Measurements from ENCODE around the gene DLL4.

DLL4 gene

DNA sequence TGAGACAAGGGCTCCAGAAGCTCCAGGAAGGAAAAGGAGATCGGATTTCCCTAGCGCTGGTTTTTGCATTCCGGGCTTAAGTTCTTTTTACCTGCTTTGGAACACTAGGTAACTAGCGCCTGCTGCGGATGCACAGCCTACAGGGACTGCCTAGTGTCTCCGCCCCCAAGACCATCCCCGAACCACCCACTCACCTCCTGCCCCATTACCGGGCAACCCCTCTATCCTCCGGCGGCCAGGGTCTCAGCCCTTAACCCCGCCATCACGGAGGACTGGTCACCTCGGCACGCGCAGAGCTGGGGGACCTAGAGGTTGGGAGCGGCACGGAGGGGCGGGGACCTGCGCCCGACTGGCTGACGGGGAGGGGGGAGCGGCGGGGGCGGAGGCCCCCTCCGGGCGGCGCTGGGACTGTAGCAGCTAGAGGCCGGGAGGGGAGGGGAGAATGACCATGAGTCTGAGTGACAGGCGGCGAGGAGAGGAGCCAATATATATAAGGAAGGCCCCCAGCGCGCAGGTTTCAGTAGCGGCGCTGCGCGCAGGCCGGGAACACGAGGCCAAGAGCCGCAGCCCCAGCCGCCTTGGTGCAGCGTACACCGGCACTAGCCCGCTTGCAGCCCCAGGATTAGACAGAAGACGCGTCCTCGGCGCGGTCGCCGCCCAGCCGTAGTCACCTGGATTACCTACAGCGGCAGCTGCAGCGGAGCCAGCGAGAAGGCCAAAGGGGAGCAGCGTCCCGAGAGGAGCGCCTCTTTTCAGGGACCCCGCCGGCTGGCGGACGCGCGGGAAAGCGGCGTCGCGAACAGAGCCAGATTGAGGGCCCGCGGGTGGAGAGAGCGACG, at the start of gene DLL4:
DLL4 (plus strand) TSS at position 520 of the 839 bp plus-strand sequence. CDS start 329 bp downstream, outside the sequence.
- no peak for DNase-seq (ENCODE audit: low read depth)

DNA sequence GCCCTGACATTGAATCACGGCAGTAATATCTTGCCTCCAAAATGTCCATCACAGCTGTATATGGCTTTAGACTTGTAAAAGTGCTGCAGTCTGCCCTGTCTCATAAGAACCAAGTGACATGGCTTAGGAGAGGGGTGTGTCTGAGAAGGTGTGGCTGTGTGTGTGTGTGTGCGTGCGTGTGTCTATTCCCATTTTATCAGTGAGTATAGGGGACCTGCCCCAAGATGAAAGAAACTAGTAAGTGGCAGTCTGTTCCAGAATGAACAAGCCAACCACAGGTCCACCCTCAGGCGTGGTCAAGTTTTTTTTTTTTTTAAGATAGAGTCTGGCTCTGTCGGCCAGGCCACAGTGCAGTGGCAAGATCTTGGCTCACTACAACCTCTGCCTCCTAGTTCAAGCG, 49.5 kb upstream of the DLL4 start:
- no peak for DNase-seq (ENCODE audit: low read depth)

DNA sequence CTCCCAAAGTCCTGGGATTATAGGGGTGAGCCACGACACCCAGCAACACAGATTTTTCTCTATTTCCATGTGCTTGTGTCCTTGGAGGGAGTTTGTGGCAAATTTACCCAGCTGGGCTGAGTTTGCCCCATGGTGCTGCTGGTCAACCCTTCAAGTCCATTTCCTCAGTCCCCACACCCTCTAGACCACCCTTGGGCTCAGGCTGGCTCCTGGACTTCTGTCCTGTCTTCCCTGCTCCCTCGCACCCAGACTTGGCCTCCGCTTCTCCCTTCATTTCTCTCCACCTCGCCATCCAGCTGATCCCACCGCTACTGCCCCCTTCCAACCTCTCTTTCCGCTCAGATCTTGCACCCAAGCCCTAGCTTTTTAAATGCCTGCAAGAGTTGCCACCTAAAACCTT, 47.8 kb upstream of the DLL4 start:
- DNase-seq (ENCODE audit: low read depth): no peak

DNA sequence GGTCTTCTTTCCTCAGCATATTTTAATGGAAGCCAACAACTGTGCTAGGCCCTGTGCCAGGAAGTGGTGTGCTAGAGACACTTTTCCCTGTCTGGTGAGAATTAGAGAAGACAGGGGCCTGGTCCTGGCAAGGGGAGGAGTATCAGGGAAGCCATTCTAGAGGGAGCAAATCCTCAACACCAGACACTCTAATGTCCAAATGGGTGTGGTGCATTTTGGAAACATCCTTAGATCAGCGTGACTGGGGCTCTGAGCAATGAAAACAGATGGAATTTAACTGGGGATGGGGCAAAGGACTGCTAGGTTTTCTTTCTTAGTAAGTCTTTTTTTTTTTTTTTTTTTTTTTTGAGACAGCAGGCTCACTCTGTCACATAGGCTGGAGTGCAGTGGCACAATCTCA, 42.6 kb upstream of the DLL4 start:
- no peak for DNase-seq (ENCODE audit: low read depth)

DNA sequence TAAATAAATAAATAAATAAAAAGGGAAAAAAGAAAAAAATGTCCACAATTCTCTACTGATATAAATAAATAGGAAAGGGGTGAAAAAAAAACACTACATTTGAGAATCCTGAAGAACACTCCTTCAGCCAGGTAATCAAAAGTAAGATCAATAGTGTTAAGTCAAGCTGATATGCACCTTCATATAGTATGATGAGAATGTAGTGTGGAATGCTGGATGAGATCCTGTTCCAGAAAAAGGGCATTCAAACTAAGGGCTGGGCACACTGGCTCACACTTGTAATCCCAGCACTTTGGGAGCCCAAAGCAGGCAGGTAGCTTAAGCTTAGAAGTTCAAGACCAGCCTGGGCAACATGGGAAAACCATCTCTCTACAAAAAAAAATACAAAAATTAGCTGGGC, 40.0 kb upstream of the DLL4 start:
- DNase-seq (ENCODE audit: low read depth): no peak

DNA sequence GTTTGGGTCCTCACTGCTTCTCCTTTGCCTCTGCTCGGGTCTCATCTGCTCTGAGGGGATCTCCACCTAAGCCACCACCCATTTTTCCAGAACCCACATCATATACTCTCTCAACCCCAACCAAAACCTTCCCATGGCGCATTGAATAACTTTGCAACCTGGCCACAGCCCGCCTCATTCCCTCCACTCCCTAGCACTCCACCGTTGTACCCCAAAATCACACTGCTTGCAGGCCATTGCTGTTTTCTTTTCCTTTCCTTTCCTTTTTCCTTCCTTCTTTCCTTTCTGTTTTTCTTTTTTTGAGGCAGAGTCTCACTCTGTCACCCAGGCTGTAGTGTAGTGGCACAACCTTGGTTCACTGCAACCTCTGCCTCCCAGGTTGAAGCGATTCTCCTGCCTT, 38.0 kb upstream of the DLL4 start:
- no peak for DNase-seq (ENCODE audit: low read depth)

DNA sequence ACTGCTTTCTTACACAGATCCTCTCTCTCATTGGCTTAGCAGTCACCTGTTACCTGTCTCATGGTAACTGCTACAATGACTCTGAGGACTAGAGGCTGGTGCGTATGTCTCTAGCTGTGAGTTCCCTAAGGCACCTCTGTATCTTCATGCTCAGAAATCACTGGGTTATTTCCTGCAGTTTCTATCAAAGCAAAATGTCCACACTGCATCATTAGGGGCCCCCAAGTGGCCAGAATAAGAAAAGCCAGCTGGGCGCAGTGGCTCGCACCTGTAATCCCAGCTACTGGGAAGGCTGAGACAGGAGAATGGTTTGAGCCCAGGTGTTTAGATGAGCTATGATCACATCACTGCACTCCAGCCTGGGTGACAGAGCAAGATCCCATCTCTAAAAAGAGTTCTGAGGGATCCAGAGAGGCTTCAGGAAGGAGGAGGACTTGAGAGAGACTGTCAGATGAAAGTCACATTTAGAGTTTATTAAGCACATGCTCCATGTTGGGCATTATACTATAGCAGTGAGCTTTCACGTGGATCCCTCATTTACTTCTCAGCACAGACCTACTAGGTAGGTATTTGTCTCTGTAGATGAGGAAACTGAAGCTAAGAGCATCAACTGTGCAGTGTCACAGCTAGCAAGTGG, 37.2 kb upstream of the DLL4 start:
- no peak for DNase-seq (ENCODE audit: low read depth)

DNA sequence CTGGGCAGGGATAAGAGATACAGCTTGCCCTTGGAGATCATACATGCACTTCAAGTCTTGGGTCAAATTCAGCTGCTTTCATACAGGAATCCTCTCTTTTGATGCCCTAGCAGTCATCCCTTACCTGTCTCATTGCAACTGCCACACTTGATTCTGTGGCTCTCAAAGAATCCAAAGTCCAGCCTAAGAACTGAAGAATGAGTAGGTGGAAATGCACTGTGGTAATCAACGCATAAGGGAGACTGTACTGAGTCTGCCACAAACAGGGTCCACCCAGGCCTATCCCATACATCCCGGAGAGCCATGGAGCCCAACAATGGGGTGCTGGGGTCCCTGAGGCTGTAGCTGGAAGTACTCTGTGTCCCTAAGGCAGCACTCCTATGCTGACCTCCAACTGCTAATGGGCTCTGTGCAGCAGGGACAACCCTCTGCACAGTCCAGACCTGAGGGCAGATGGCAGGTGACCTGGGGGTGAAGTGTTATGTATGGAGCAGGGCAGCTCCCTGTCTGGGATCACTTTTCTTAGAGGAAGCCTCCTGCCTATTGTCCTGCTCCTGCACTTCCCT, 36.6 kb upstream of the DLL4 start:
- DNase-seq (ENCODE audit: low read depth): no peak

DNA sequence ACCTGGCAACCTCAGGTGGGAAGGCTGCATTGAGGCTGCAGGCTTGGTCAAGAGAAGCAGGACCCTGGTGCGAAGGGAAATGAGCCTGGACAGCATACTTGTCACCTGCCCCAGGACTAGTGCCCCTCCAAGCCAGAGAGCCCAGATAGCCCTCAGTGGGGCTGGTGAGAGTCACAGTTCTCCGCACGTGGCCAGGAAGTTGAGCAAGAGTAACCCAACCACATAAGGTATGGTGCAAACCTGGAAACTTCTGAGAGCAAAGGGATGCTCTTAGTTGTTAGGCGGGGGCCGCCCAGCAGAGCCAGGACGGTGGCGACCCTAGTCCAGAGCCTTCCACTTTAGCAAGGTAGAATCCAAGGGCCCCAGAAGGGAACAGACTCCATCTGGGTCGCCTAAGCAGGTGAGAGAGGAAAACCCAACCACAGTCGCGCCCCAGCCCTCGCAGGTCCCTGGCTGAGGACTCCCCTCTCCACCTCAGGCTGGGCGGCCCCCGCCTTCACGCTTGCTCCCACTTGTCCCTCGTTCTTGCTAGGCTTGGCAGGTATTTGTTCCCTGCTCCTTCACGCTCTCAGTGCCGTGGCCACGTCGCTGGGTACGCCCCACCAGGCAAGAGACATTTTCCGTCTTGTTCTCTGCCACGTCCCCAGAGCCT, 36.0 kb upstream of the DLL4 start:
- no peak for DNase-seq (ENCODE audit: low read depth)

DNA sequence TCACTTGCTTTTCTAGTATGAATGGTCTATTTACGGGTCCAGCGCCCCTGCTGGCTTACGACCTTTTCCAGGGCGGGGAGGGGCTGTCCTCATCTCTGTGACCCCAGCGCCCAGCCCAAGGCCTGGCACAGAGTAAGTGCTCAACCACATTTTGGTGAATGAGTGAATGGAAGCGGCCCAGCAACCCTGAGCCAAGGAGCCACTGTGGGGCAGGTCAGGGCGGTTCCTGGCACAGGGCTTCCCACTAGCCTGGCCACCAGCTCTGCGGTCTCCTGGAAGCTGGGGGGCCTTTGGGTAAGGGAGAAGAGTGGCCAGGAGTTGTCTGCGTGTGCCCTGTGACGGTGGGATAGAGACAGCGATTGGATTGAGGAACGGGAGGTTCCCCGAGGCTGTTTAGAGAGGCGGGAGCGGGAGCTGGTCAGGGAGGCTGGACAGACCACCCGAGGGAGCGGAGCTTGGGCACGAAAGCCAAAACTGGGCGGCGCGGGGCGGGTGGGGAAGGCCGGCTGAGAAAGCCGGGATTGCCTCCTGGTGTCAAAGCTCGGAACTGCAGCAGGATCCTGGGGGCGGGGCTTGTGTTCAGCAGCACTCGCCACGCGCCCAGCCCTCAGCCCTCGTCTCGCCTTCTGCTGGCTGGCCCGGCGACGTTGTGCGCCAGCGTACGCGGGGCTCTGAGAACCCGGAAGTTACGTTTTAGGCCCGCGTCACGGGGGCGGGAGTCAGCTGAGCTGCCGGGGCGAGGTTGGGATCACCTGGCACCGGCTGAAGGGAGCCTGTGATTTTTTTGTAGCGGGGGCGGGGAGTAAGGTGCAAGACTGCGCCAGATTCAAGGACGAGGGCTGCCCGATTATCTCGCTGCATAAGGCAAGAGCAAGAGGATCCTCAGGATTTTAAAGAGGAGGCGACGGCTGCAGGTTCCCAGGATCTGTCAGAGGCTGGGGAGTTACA, 35.1 kb upstream of the DLL4 start, which contains the start of gene VPS18:
VPS18 (plus strand) TSS at position 718 of the 948 bp plus-strand sequence. CDS start 319 bp downstream, outside the sequence.
- DNase-seq (ENCODE audit: low read depth): peak; percentile 98

DNA sequence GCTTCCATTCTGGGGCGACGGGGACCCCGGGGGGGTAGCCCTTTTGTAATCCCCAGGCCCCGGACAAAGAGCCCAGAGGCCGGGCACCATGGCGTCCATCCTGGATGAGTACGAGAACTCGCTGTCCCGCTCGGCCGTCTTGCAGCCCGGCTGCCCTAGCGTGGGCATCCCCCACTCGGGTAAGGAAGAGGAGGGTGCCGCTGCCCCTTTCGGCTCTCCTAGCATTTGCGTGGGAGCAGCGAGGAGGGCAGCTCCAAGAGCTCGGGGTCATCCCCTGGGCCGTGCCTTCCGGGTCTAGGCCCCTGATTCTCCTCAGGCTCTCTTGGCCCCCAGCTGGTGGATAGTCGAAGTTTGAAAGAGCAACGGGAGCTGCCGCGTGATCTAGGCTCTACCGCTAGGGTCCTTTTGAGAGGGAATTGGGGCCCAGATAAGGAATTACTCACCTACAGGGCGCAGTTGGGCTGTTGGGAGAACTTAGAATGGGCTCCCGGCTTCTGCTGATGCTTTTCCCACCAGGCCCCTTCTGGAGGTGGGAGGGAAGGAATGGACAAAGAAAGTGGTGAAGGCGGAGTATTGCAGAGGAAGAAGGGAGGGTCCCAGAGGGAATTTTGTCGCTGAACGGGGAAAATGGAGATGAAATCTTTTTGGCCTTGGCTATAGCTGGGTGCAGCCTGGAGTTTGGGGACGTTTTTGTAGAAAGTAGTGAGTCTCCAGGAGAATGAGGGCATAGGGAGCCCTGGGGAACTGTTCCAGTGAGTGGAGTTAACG, 34.3 kb upstream of the DLL4 start:
- DNase-seq (ENCODE audit: low read depth): peak; percentile 31

DNA sequence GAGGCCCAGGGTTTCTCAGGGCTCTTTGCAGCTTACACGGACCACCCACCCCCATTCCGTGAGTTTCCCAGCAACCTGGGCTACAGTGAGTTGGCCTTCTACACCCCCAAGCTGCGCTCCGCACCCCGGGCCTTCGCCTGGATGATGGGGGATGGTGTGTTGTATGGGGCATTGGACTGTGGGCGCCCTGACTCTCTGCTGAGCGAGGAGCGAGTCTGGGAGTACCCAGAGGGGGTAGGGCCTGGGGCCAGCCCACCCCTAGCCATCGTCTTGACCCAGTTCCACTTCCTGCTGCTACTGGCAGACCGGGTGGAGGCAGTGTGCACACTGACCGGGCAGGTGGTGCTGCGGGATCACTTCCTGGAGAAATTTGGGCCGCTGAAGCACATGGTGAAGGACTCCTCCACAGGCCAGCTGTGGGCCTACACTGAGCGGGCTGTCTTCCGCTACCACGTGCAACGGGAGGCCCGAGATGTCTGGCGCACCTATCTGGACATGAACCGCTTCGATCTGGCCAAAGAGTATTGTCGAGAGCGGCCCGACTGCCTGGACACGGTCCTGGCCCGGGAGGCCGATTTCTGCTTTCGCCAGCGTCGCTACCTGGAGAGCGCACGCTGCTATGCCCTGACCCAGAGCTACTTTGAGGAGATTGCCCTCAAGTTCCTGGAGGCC, 29.5 kb upstream of the DLL4 start:
- no peak for DNase-seq (ENCODE audit: low read depth)

DNA sequence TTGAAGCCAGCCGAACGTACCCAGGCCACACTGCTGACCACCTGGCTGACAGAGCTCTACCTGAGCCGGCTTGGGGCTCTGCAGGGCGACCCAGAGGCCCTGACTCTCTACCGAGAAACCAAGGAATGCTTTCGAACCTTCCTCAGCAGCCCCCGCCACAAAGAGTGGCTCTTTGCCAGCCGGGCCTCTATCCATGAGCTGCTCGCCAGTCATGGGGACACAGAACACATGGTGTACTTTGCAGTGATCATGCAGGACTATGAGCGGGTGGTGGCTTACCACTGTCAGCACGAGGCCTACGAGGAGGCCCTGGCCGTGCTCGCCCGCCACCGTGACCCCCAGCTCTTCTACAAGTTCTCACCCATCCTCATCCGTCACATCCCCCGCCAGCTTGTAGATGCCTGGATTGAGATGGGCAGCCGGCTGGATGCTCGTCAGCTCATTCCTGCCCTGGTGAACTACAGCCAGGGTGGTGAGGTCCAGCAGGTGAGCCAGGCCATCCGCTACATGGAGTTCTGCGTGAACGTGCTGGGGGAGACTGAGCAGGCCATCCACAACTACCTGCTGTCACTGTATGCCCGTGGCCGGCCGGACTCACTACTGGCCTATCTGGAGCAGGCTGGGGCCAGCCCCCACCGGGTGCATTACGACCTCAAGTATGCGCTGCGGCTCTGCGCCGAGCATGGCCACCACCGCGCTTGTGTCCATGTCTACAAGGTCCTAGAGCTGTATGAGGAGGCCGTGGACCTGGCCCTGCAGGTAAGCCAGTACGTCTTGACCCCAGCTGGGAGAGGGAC, 28.7 kb upstream of the DLL4 start:
- no peak for DNase-seq (ENCODE audit: low read depth)

DNA sequence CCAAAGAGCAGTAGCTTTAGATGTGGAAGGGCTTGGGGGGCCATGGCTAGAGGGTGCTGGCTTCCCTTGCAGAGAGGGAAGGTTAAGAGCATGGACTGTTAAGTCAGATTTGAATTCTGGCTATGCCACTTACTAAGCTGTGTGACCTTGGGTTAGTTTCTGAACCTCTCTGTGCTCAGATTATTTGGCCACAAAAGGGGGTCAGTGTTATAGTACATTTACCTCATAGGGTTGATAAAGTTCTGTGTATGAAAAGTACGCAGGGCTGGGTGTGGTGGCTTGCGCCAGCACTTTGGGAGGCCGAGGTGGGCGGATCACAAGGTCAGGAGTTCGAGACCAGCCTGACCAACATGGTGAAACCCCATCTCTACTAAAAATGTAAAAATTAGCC, 28.1 kb upstream of the DLL4 start:
- no peak for DNase-seq (ENCODE audit: low read depth)

DNA sequence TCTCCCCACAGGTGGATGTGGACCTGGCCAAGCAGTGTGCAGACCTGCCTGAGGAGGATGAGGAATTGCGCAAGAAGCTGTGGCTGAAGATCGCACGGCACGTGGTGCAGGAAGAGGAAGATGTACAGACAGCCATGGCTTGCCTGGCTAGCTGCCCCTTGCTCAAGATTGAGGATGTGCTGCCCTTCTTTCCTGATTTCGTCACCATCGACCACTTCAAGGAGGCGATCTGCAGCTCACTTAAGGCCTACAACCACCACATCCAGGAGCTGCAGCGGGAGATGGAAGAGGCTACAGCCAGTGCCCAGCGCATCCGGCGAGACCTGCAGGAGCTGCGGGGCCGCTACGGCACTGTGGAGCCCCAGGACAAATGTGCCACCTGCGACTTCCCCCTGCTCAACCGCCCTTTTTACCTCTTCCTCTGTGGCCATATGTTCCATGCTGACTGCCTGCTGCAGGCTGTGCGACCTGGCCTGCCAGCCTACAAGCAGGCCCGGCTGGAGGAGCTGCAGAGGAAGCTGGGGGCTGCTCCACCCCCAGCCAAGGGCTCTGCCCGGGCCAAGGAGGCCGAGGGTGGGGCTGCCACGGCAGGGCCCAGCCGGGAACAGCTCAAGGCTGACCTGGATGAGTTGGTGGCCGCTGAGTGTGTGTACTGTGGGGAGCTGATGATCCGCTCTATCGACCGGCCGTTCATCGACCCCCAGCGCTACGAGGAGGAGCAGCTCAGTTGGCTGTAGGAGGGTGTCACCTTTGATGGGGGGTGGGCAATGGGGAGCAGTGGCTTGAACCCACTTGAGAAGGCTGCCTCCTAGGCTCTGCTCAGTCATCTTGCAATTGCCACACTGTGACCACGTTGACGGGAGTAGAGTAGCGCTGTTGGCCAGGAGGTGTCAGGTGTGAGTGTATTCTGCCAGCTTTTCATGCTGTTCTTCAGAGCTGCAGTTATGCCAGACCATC, 26.3 kb upstream of the DLL4 start:
- no peak for DNase-seq (ENCODE audit: low read depth)

DNA sequence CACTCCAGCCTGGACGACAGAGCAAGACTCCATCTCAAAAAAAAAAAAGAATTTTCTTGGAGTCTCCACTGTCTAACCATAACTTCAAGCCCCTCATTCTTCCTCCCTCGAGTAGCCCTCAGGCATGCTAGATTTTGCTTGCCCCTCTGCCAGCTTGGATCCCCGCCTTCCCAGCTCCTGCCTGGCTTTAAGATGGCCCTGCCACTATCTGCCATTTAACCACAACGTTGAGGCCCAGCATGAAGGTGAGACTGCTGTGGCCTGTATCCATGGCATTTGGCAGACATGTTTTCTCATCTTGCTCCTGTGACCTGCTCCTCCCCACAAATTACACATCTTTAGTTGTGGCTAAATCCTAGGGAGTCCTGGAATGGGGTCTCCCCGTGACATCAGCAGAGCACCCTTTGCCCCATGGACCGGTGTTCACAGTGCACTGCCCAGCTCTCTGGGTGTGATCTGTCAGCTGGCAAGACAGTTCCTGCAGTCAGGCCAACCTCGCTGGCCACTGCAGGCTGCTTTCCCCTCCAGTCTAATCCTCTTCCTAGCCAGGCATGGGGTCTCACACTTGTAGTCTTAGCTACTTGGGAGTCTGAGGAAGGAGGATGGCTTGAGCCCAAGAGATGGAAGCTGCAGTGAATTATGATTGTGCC, 24.5 kb upstream of the DLL4 start:
- DNase-seq (ENCODE audit: low read depth): no peak

DNA sequence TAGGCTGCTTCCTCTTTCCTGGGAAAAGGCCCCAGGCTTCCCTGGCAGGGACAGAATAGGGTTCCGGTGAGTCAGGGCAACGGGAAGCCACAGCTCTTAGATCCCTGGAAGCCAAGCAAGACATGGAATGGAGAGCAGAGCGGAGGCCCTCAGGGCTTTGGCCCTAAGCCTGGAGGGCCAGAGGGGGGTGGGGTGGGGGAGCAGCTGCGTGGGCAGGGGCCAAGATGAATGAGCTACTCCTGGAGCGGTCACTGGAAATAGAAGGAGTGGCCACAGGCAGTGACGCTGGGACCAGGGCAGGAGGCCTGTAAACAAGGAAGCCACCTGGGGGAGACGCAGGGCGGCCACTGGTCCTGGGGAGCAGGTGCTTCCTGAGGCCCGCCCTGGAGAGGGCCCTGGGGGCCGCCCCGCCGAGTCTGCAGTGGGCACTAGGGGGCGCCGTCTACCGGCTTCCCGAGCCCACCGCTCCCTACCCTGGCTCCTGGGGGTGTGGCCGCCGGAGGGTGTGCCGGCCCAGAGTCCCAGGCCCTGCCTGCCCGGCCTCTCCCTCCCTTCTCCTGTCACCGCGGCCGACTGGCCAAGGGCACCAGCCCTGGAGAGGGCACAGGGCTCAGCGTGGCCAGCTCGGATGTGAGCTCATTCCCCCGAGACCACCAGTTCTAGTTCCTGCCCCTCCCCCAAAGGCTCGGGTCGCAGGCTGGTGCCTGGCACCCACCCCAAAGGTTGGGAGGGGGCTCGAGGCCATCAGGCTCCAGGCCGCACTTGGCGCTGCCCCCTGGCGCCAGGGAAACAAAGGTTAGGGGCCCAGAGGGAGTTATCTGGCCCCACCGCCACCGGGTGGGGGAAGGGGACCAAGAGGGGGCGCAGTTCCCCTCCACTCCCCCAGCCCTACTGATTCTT, 22.8 kb upstream of the DLL4 start:
- peak; percentile 72 for DNase-seq (ENCODE audit: low read depth)
